Keratinocyte (primary cell): ENCODE measurements around the gene GLYATL1.

ENCODE experiments used
- CTCF ChIP-seq, 3 experiments: IDR thresholded peaks in 1 of 3; conservative IDR thresholded peaks in 1 of 3; optimal IDR thresholded peaks in 1 of 3; 2 replicates in 2 of 3; 3 replicates in 1 of 3; pipeline versions ENCODE3 to v1.5.1; 2011; ENCODE audit warnings: low read length in 3 of 3, mild to moderate bottlenecking in 3 of 3, moderate library complexity in 2 of 3, control low read depth in 1 of 3, inconsistent platforms in 1 of 3; ENCODE audit not compliant: insufficient read depth in 2 of 3; ENCODE audit errors: extremely low read depth in 1 of 3
- EZH2 ChIP-seq: IDR thresholded peaks from one replicate; pipeline ENCODE4 v1.6.1; 2012; ENCODE audit warnings: inconsistent platforms, mild to moderate bottlenecking, low read length, moderate library complexity

GRCh38 chr11:58941838-58942237 is 2.5 kb downstream of the GLYATL1 start:
- no peak for TF ChIP-seq EZH2
- no peak for TF ChIP-seq CTCF (optimal IDR thresholded peaks at IDR 0.05 in 1 of 3, IDR thresholded peaks at IDR 0.05 in 1 of 3, conservative IDR thresholded peaks at IDR 0.05 in 1 of 3; ENCODE audit: extremely low read depth in 1 of 3, insufficient read depth in 2 of 3, low read length in 3 of 3)
